ENCODE data around the gene FOSL2.

DNA sequence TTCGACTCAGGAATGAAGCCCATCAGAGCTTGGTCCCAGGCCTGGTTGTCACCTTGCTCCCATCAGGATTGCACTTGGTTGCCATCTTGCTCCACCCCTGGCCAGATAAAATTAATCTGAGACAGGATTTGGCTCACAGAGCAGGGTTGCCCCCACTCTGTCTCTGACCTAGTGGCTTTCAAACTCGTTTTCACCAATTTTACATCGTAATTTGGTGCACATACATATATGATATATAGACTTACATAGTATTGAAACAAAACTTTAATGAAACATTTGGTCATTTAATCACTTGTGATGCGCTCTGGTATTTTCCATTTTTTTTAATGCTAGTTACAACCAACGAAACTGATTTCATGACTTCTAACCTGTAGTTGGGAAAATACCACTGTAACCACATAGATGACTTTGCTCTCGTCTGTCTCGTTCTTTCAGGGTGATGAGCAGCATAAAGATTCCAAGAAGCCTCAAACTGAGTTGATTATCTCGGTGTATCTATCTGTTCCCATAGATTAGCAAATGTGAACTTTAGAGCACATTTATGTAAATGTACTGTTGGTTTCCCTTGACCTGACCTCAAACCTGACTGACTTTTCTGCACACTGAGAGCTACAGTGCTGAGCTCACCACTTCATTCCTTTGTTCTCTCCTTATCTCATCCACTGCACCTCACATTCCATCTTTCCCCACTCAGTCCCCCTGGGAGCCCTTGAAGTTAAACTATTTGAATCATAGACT lies 72.7 kb downstream of the FOSL2 start:
- TF ChIP-seq CTCF (IDR thresholded peaks at IDR 0.05) (no peak), POLR2AphosphoS5 (IDR thresholded peaks at IDR 0.05) (no peak), POLR2A (IDR thresholded peaks at IDR 0.05) (no peak)
